OCI-LY3 (cell line): ENCODE results near the gene PXYLP1.
A peak's percentile ranks its signal among the peaks of the same experiment; 100 is the strongest.

ENCODE experiments used
- H2AFZ ChIP-seq: fragments of 200-600, 300-600 bp; shearing (Covaris generic); 2 replicates; pipeline ENCODE4 v1.6.0; 2014; ENCODE audit warnings: antibody characterized with exemption, low read depth, low read length
- H3K27ac ChIP-seq: fragments of 200-600, 300-600 bp; sonication (generic); 2 replicates; pipeline ENCODE4 v1.5.1; 2014; ENCODE audit warnings: mild to moderate bottlenecking, low read length, moderate library complexity, mixed read lengths
- H3K27me3 ChIP-seq: fragments of 200-600, 300-600 bp; sonication (generic); 2 replicates; pipeline ENCODE4 v1.6.1; 2014; ENCODE audit warnings: low read depth, low read length, mixed read lengths
- H3K36me3 ChIP-seq: fragments of 200-600, 300-600 bp; sonication (generic); replicated peaks from 2 replicates; pipeline ENCODE3; 2014; ENCODE audit warnings: low read depth, low read length, mixed read lengths
- H3K4me1 ChIP-seq: fragments of 300-600, 200-600 bp; sonication (generic); 2 replicates; pipeline ENCODE4 v1.6.1; 2014; ENCODE audit warnings: low read length, mixed read lengths
- H3K4me2 ChIP-seq: fragments of 200-600, 300-600 bp; sonication (generic); 2 replicates; pipeline ENCODE4 v1.6.1; 2014; ENCODE audit warnings: low read length, mixed read lengths
- H3K4me3 ChIP-seq: fragments of 300-600, 200-600 bp; sonication (generic); 2 replicates; pipeline ENCODE4 v1.5.1; 2014; ENCODE audit warnings: antibody characterized with exemption, mild to moderate bottlenecking, low read length, moderate library complexity
- H3K79me2 ChIP-seq: fragments of 300-600, 200-600 bp; shearing (Covaris generic); 2 replicates; pipeline ENCODE4 v1.6.1; 2014; ENCODE audit warnings: mild to moderate bottlenecking, low read length, mixed read lengths
- H3K9ac ChIP-seq: fragments of 300-600, 200-600 bp; shearing (Covaris generic); 2 replicates; pipeline ENCODE4 v1.6.0; 2014; ENCODE audit warnings: mild to moderate bottlenecking, low read length, moderate library complexity
- H3K9me3 ChIP-seq: fragments of 200-600, 300-600 bp; shearing (Covaris generic); 2 replicates; pipeline ENCODE4 v1.6.1; 2014; ENCODE audit warnings: low read length, mixed read lengths; ENCODE audit not compliant: insufficient read depth
- H4K20me1 ChIP-seq: fragments of 200-600, 300-600 bp; sonication (generic); 2 replicates; pipeline ENCODE4 v1.6.1; 2016; ENCODE audit warnings: low read length, mixed read lengths; ENCODE audit not compliant: insufficient read depth
- CTCF ChIP-seq: fragments of 200-600, 300-600 bp; sonication (generic); IDR thresholded peaks from 2 replicates; pipeline ENCODE4 v1.5.1; 2014; ENCODE audit warnings: antibody characterized with exemption, low read length, low read depth
- EZH2phosphoT487 ChIP-seq: fragments of 200-600 bp; shearing (Covaris generic); IDR thresholded peaks from 2 replicates; pipeline ENCODE4 v1.6.1; 2018; ENCODE audit warnings: antibody characterized with exemption, mixed run types, low read depth

PXYLP1 gene

GRCh38 chr3:141262308-141262705 lies 30.7 kb downstream of the PXYLP1 start:
- no peak overlapping the region for H3K9ac ChIP-seq
- no peaks in the 10 kb centered on the region for H3K27me3 ChIP-seq
- H2AFZ ChIP-seq = no peak overlapping the region
- no peak for TF ChIP-seq EZH2phosphoT487
- no peak for TF ChIP-seq CTCF
- no peak overlapping the region for H3K27ac ChIP-seq
- no peaks in the 10 kb centered on the region for H3K4me1 ChIP-seq
- H3K4me2 ChIP-seq = no peak overlapping the region
- H3K9me3 ChIP-seq = no peaks in the 10 kb centered on the region
- H4K20me1 ChIP-seq = no peaks in the 10 kb centered on the region
- no peak overlapping the region for H3K4me3 ChIP-seq
- H3K79me2 ChIP-seq = no peaks in the 10 kb centered on the region
- H3K36me3 ChIP-seq = no peaks in the 10 kb centered on the region

GRCh38 chr3:141266186-141266585 lies 34.6 kb downstream of the PXYLP1 start:
- TF ChIP-seq EZH2phosphoT487 = no peak
- TF ChIP-seq CTCF = no peak
- H3K4me3 ChIP-seq = no peak overlapping the region
- no peaks in the 10 kb centered on the region for H4K20me1 ChIP-seq
- no peak overlapping the region for H3K9ac ChIP-seq
- H3K27ac ChIP-seq = no peak overlapping the region
- H3K79me2 ChIP-seq = no peaks in the 10 kb centered on the region
- no peak overlapping the region for H3K4me2 ChIP-seq
- no peaks in the 10 kb centered on the region for H3K27me3 ChIP-seq
- H3K9me3 ChIP-seq = no peaks in the 10 kb centered on the region
- no peaks in the 10 kb centered on the region for H3K4me1 ChIP-seq
- H3K36me3 ChIP-seq = no peaks in the 10 kb centered on the region
- no peak overlapping the region for H2AFZ ChIP-seq

- Histone ChIP-seq H3K27ac (no peak overlapping the region), H3K27me3 (no peaks in the 10 kb centered on the region), H4K20me1 (no peaks in the 10 kb centered on the region), H3K4me1 (no peaks in the 10 kb centered on the region), H3K9ac (no peak overlapping the region), H3K36me3 (no peaks in the 10 kb centered on the region), H3K4me2 (peak overlapping the region; percentile 50), H3K4me3 (peak overlapping the region; percentile 48), H3K9me3 (no peaks in the 10 kb centered on the region), H2AFZ (no peak overlapping the region; the same call in 1 of the 2 replicates), H3K79me2 (no peaks in the 10 kb centered on the region)
- no peak for TF ChIP-seq CTCF
- TF ChIP-seq EZH2phosphoT487 = no peak
These were observed 35.4 kb downstream of the PXYLP1 start for GRCh38 chr3:141266797-141267555.

- no peaks in the 10 kb centered on the region for H3K4me1 ChIP-seq
- H4K20me1 ChIP-seq = no peaks in the 10 kb centered on the region
- no peaks in the 10 kb centered on the region for H3K27me3 ChIP-seq
- H3K4me2 ChIP-seq = peak overlapping the region; percentile 50
- no peak overlapping the region for H3K27ac ChIP-seq
- H2AFZ ChIP-seq = no peak overlapping the region
- no peak for TF ChIP-seq EZH2phosphoT487
- TF ChIP-seq CTCF = no peak
- H3K9me3 ChIP-seq = no peaks in the 10 kb centered on the region
- H3K9ac ChIP-seq = no peak overlapping the region
- no peaks in the 10 kb centered on the region for H3K79me2 ChIP-seq
- no peaks in the 10 kb centered on the region for H3K36me3 ChIP-seq
- H3K4me3 ChIP-seq = peak overlapping the region; percentile 48
These were observed 36.0 kb downstream of the PXYLP1 start for GRCh38 chr3:141267629-141268028.
